GM18858 (cell line): ENCODE measurements around the gene KCNMB3.
"Not testable (repeated sequence)": the region's sequence is repeated elsewhere in the genome, so short reads cannot be mapped to it uniquely, and the experiment has no call there.

Experiments
- ATAC-seq: cut with Tn5 transposase; IDR thresholded peaks from one replicate; pipeline ENCODE4 v1.9.1; 2021; ENCODE audit not compliant: unreplicated experiment

Gene KCNMB3

GRCh38 chr3:179265092-179265491, 14.2 kb upstream of the KCNMB3 start:
- no peak for ATAC-seq

GRCh38 chr3:179264449-179264848, 13.5 kb upstream of the KCNMB3 start:
- no peak for ATAC-seq

GRCh38 chr3:179263134-179263533, 12.2 kb upstream of the KCNMB3 start:
- ATAC-seq = no peak

- ATAC-seq = peak; percentile 69
Measured at GRCh38 chr3:179260949-179261765, 10.2 kb upstream of the KCNMB3 start.

GRCh38 chr3:179259959-179260756, 9.2 kb upstream of the KCNMB3 start:
- not testable (repeated sequence) for ATAC-seq

- ATAC-seq = no peak
Measured at GRCh38 chr3:179258820-179259219, 7.9 kb upstream of the KCNMB3 start.

- not testable (repeated sequence) for ATAC-seq
Measured at GRCh38 chr3:179257742-179258141, 6.8 kb upstream of the KCNMB3 start.

- no peak for ATAC-seq
Measured at GRCh38 chr3:179256813-179257212, 5.9 kb upstream of the KCNMB3 start.

- ATAC-seq = no peak
Measured at GRCh38 chr3:179247289-179248015, 3.5 kb downstream of the KCNMB3 start.

- ATAC-seq = no peak
Measured at GRCh38 chr3:179244878-179245277, 6.0 kb downstream of the KCNMB3 start.

GRCh38 chr3:179242859-179243258, 8.1 kb downstream of the KCNMB3 start:
- not testable (repeated sequence) for ATAC-seq

- peak; percentile 36 for ATAC-seq
Measured at GRCh38 chr3:179240299-179240698, 10.6 kb downstream of the KCNMB3 start.

- peak; percentile 76 for ATAC-seq
Measured at GRCh38 chr3:179236669-179237301, 14.1 kb downstream of the KCNMB3 start.

- no peak for ATAC-seq
Measured at GRCh38 chr3:179234199-179234598, 16.7 kb downstream of the KCNMB3 start.

GRCh38 chr3:179233043-179233442, 17.9 kb downstream of the KCNMB3 start:
- no peak for ATAC-seq

- no peak for ATAC-seq
Measured at GRCh38 chr3:179229177-179229576, 21.7 kb downstream of the KCNMB3 start.

- no peak for ATAC-seq
Measured at GRCh38 chr3:179227349-179227748, 23.6 kb downstream of the KCNMB3 start.

GRCh38 chr3:179224584-179224983, 26.3 kb downstream of the KCNMB3 start:
- ATAC-seq = no peak

GRCh38 chr3:179223548-179223947, 27.4 kb downstream of the KCNMB3 start:
- ATAC-seq = no peak

GRCh38 chr3:179218213-179218612, 32.7 kb downstream of the KCNMB3 start:
- not testable (repeated sequence) for ATAC-seq

- not testable (repeated sequence) for ATAC-seq
Measured at GRCh38 chr3:179215550-179215949, 35.4 kb downstream of the KCNMB3 start.
